HG03103 (cell line): ENCODE measurements around the gene TPCN1.
A peak's percentile ranks its signal among the peaks of the same experiment; 100 is the strongest.

Experiments
- ATAC-seq: cut with Tn5 transposase; IDR thresholded peaks from one replicate; pipeline ENCODE4 v1.9.1; 2021; ENCODE audit warnings: low read depth; ENCODE audit not compliant: unreplicated experiment

The TPCN1 gene

DNA sequence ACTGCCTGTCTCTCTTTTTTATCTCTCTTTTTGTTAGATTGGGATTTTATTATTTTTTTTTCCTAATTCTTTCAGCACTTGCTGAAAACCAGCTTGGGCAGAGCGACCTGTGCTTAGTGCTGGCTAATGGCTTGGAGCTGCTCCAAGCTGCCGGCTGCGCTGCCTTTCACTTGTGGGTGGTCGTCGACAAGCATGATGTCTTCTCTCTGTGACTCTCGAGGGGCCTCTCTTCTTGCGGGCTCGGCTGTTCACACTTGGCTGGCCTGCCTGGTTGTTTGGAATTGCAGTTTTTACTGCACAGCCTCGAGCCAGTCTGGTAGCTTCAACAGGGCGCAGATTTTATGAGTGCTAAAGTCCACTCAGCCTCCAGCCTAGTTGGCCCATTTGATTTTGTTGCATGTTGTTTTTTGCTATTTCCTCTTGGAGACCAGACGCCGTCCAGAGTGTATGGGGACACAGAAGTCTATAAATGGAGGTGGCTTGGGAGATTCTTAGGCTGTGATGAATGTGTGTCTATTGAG, 18.6 kb downstream of the TPCN1 start:
- ATAC-seq, result no peak

DNA sequence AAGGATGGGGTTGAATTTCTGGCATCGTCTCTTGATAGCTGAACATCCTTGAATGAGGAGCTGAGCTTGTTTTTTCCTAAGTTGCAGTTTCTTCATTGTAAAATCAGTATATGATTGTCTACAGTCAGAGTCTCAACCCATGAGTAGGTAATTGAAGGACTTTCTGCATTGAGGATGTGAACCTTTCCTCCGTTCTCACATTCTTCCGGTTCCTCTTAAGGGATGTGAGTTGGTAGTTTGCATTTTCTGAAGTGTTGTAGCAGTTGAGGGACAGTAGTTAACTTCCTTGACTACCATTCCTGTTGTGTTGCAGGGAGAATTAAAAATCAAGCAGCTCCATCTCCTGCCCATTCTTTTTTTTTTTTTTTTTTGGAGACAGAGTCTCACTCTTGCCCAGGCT, 19.1 kb downstream of the TPCN1 start:
- peak; percentile 79 for ATAC-seq

DNA sequence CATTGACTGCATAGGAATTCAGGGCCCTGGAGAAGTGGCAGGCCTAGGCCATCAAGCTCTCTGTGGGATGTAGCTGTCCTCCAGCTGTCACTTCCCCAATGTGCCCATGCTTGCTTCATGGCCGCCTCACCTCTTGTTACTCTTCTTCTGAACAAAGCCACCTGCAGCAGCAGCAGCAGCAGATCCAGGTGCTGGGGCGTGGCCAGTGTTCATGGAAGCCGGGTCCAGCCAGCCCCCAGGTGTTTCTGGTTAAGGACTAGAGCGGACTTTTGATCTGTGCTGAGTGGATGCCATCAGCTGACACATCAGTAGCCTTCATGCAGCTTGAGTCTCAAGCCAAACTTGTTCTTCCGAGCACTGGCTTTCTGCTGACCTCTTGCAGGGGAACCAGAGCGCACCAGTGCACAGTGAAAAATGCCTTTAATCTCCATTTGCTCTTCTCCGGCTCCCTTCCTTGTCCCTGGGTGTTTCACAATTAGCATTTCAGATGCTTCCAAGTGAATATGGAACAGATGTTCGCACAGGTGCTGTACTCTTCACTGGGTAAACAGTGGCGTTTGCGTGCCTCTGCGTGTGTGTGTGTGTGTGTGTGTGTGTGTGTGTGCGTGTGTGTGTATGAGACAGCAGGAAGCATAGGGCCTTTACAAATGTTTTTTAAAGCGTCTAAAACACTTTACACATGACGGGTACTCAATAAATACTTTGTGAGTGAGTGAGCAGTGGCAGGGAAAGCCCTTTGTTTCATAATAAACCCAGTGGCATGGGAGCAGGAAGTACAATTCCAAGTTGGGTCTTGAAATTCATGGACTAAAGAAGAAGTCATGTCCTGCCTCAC, 20.1 kb downstream of the TPCN1 start:
- no peak for ATAC-seq

DNA sequence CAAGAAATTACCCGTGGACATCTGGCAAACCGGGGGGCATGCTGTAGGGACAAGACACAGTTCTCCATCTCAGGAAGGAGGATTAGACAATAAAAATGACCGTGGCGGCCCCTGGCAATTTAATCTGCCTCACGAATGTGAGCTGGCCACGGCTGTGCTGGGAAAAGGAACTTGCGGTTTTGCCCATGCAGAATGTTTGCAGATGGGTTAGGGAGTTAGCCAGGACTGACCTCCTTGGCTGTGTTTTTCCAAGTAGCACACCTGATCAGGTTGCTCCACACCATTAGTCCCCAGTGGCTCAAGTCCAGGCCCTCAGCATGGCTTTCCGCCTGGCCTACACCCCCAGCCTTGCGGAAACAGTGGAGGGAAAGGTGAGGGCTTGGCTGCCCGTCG, 20.8 kb downstream of the TPCN1 start:
- ATAC-seq, result no peak

DNA sequence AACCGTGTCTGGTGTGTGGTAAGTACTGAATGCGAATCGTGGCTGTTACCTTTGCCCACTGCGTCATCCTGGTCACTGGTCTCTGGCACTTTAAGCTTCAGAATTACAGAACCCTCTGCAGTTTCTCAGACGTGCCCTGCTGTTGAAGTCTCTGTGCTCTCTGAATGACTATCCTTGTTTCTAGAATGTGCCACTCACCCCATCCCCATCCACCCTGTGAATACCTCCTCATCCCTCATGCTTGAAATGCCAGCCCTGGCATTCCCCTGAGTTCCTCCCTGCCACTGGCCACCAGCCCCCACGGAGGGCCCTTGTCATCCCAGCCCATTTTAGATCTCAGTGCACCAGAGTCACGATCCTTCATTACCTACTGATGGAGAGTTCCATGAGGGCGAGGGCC, 21.3 kb downstream of the TPCN1 start:
- ATAC-seq, result no peak

DNA sequence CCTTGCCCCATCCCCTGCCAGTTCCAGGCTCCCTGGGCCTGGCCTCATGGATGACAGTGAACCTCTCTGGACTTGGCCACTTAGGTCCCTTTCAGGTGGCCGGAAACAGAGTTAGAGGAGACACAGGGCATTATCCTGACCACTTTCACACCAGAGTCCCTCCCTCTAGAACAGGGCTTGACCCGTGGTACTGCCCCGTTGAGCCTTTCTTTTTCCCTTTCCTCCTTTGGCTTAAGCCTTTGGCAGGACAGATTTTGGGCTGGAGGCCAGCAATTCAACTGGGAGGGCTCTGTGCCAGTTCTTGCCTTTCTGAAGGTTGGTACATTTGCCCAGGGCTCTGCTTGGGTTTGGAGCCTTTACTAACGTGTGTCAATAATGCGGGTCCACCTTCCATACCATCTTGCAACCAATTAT, 22.8 kb downstream of the TPCN1 start:
- no peak for ATAC-seq

DNA sequence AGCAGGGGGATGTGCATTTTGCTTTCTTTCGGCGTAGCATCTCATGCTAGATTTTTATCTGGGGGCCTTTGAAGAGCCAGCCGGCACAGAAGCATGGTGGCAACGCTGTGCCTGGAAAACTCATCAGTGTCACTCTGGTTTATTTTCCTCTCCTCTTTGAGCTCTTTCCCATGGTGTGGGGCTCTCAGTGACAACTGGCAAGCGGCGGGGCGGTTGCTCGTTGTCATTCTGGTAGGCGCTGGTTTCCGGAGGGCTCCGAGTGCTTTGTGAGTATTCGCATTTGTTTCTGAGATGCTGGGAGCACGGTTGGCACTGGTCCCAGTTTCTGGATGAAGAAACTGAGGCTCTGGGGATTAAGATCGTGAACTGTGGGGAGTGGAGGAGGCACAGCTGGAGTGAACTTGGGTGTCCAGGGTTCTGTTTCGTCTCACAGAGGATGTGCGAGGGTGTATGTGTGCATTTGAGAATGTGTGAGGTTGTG, 23.3 kb downstream of the TPCN1 start:
- no peak for ATAC-seq

DNA sequence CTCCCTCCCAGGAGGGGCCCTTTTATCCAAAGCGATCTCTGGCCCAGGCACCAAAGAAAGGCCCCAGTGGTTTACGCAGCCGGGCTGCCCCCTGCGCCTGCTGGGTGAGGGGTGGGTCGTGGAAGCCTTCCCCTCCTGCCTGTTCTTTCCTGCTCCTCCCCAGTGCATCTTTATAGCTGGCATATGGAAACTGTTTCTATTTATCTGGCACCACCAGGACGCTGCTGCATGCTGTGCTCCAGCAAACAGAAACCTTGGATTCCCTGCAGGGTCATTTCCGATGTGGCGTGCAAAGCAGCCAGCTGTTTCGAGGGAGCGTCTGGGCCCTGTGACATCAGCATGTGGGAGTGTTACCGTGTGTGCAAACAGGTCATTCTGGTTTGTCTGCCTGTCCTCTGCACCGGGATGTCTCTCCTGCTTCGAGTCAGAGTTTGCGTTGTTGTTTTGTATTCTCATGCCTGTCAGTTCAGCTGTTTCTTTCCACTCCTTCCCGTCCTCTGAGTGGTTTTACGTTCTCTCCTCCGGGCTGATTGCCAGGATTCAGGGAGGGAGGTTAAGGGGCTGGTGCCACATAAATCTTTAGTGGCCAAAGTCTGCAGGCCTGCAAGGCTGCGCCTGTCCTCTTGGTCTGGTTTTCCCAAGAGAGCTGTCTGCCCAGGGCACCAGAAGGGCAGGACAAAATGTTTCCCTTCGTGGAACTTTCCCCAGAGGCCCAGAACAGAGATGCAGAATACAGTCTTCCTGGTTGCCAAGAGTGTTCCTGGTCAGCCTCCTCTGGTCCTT, 24.6 kb downstream of the TPCN1 start:
- no peak for ATAC-seq

DNA sequence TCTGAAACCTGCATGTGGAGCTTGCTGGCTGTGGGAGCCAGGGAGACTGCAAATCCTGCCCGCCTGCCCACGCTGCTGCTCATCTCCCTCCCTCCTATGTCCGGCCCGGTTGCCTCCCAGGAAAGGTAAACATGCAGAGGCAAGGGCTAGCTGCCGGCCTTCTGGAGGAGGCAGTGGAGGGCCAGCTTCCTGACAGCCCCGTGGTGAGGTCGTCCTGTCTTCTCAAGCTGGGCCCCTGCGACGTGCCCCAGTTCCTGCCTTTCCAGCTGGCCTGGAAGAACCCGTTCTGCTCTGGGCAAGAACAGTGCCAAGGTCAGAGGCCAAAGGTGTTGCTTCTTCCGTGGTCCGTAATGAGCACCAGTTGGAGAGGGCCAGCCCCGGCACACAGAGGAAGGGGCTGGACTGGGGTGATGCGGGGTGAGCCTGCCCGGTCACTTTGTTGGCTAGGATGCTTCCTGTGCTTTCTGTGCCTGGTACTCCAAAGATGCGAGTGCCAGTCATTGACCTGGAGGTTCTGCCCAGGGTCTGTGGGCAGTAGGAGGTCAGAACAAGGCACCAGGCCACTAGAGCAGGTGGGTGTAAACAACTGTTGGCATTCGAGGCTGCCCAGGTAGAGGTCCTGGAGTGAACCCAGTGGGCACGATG, 25.3 kb downstream of the TPCN1 start:
- ATAC-seq, result no peak

DNA sequence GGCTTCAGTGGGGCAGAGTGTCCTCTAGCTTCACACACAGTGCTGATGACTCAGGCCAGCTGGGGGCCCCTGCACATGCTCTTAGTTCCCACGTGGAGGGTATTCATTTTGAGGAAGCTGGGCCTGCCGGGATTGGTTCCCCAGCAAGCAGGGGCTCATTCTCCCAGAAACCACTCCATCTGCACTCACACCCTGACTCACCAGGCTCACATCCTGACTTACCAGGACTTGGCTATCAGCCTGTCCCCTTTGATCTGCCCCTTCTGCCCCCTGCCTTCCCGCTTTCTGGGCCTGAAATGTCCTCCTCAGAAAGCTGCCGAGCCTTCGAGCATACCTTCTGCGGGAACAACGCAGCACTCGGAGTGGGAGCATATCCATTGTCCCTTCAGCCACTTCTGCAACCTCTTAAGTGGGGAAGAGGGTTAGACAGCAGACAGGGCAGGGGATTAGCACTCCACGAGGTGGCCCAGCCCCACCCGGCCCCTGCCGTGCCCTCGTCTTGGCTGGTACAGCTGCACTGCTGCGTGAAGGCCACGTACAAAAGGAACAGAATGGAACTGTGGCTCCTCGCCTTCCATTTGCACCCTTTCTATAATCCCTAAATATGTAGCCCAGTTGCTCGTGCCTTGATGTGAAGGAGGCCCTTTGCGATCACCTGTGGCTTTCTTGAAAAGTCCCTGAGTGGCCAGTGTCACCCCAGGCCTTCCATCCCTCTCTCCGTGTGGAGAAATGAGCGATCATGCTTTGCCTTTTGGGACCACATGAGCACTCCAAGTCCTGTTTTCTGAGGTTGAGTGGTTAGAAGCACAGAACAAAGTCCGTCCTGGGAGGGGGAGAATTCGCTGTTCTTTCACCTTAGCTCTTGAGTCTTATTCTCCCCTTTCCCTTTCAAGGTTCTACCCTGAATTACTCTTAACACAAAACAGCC, 26.1 kb downstream of the TPCN1 start:
- ATAC-seq, result no peak

DNA sequence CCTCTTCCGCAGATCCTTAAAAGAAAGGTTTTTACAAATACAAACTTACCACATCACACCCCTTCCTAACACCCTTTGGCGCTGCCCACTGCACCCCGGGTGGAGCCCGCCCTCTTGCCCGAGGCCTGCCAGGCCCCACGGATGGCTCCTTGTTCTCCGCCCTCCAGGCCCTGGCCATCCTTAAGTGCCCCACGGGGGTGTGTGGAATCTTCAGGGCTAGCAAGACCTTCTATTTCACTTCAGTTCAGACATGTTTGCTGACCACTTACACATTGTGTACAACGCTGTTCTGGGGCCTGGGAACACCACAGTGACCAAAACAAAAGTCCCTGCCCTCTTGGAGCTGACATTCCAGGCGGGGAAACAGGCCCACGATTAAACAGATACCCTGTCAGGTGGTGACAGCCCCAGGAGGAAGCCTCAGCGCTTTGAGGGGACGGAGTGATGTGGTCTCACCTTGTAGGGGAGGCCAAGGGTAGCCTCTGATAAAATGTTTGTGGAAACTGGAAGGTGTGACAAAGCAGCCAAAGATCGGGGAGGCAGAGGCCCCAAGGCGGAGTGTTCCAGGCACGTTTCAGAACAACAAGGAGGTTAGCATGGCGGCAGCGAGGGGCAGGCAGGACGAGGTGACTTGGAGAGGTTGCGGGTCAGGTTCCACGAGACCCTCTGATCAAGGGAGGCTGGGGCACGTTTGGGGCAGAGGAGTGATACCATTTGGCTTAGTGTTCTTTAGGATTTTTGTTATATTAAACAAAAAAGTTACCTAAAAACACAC, 27.0 kb downstream of the TPCN1 start:
- ATAC-seq, result no peak

DNA sequence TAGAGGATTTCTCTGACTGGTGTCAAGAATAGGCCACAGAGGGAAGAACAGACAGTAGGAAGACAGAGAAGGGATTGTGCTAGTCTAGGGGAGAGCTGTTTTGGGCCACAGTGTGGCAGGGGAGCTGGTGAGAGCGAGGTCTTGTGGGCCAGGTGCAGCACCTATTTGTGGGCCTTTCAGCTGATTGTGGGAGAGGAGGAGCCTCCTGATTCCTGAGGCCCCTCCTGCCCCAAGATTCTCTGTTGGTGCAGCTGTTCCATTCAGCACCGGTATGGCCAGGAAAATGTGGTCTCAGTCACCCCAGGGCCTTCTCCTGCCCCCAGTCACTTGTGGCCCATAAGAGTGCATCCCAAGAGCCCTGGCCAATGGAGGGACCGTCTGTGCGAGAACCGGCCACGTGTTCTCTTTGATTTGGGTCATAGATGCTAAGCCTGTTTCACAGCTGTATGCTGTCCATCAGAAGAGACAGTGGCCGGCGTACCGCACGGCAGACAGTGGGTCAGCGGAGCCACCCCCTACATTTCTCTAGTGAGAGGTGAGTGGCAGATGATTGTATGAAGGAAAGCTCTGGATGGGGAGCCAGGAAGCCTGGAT, 27.7 kb downstream of the TPCN1 start:
- ATAC-seq, result no peak

DNA sequence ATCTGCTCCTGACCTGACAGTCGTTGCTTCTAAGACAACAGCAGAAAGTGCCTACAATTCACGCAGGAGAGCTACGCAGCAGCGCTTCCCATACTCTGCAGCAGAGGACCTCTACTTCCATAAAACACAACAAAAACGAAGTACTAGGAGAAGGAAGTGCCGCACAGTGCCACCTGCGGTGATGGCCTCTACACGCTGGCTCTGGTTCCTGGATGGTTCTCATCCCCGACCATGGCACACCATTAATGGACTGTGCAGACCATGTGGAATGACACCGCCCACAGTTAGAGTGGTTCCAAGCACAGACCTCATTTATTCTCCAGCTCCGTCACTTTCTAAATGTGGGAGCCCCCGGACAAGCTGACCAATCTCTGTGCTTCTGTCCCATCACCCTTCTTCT, 28.3 kb downstream of the TPCN1 start:
- ATAC-seq, result no peak

DNA sequence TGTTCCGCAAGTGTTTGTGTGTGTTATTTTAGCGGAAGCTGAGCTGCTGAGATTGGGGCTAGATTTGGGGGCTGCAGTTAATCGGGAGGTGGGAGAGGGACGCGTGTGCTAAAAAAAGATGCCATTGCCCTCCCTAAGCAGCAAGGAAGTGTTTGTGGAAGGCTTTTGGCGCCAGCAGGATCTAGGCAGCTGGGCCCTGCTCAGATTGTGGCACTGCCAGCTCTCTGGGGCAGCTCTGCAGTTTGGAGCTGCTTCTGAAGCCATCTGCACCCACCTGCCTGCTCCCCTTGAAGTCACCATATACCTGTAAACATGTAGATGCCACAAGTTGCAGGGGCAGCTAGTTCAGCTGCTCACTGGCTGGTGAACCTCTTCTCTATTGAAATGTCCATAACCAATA, 28.8 kb downstream of the TPCN1 start:
- no peak for ATAC-seq

DNA sequence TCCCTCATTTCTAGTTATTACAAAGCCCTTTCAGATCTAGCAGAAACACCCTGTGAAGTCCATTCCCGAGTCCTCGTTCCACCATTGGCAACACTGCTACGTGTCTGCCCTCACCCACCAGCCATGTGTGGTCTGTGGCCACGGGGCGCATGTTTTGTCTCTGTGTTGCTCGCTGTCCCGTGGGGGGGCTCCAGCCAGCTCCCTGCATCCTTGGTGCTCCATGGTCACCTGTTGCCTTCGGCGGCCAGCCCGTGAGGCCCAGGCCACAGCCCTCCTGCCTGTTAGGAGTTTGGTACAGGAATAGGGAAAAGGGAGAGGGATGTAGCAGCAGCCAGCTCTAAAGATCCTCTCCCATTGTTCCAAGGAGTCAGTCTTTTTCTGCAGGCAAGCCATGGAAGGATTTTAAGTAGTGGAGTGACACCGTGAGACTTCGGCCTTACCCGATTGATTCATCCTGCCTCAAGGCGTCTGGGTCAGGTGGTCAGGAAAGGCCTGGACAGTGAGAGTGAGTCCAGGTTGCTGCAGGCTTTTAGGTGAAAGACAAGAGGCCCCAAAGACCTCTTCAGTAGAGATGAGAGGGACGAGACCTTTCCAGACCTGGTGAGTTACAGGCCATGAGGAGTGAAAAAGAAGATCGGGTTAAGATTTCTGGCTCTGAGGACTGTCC, 30.3 kb downstream of the TPCN1 start:
- ATAC-seq, result no peak

DNA sequence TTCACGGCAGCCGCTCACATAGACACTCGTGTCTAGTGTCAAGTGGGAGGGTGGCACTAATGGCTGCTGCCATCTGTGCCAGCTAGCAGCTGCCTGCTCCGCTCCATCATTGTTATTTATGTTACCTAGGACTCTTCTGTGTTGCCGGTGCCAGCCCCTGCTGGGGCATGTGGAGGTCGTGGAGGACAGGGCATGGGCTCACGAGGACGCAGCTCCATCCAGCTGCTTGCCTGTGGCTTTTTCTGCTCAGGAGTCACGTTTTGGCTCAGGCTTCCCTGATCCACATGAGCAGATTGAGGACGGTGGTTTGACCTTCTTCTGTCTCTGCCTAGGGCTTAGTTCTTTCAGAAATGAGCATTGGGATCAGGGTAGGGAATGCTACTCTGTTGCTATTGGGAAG, 31.2 kb downstream of the TPCN1 start:
- no peak for ATAC-seq

DNA sequence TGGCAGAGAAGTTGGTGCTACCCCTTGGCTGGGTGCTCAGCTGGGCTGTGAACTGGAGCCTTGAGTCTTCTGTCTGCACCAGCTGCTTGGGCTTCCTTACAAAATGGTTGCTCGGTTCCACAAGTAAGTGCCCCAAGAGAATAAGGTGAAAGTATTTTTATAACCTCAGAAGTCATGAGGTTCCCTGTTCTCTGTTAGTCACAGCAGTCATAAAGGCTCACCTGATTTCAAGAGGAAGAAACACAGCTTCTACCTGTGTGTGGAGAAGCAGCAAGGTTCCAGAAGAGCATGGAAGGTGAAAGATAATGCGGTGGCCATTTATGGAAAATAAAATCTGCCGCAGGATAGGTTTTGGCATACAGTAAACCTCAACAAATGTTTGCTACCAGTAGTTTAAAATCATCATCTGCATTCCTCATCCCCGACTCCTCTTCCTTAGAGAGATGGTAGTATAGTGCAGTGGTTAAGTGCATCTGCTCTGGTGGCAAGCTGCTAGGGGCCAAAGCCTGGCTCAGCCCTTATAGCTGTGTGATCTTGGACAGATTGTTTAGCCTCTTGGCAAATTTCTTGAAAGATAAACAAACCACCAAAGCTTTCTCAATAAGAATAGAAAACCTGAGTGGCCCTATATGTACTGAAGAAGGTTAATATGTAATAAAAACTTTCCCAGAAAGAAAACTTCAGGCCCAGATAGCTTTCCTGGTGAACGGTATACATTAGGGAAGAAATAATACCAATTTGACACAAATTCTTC, 32.4 kb downstream of the TPCN1 start:
- ATAC-seq, result no peak

DNA sequence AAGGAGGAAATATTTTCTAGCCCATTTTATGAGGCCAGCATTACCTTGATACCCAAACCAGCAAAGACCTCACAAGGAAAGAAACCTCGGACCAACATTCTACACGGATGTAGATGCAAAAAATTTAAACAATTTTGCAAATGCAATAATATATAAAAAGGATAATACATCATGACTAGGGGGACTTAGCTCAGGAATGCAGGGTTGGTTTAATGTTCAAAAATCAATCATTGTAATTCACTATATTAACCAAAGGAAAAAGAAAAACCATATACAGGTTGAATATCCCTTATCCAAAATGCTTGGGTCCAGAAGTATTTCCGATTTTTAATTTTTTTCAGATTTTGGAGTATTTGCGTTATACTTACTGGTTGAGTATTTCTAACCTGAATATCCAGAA, 33.0 kb downstream of the TPCN1 start:
- ATAC-seq, result no peak
